Measurements from ENCODE around the gene CRYBG2. TPM values are rescaled to one million over a fixed set of nuclear protein-coding genes. Genes with fewer than 3 reads are reported as not detected.

The CRYBG2 gene, protein sequence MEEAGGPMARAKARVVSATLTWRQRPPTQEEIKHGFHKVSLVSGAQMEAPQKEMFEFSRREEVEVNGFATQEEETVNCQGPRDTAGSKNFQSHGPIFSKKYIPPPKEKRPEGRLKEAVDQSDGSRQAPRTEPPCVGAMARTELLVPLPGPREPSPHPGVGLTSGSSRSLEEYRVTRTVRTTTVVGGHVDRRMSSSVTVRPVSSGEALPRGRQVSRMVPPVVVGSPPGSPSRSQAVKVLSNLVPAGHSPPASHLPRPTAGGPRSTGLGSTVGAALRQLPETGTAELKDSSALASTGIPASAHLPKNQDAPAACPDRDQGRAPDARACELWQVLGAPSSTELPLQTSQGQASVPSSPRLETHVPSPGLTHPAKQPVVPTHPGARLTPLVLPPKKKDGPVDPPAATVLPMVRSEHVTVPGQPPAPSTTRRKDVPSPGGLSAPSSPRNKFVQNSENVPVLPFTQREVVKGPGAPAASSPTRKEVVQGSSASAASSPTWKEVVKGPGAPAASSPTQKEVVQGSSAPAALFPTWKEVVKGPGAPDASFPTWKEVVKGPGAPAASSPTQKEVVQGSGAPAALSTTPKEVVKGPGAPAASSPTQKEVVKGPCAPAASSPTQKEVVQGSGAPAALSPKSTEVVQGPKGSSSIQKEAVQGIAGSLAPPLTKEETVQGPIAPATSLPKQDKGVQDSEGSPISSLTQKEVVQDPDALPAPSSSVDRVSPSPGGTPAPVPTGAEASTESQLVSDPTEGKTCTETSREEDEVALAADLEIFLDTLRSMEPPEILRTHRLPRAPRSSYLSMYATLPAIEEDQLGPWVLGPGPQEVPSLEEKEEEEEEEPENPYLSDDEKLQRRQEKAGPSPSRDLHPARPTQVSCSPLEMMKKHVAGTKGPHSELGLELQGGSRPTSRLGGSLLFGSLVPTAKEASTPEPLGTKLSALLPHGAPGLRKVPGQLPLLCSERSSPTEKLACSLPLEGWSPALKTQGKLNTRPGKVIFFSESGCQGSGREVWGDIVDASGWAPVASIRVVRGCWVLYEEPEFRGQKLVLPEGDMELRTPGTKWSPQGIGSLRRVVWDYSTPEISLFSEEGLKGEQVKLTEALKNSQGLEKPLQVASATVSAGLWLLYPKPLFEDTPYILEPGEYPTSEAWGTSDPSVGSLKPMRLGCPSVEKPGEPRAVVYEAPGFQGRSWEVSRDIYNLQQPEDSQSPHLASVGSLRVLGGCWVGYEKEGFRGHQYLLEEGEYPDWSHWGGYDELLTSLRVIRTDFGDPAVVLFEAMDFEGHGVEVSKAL (N-terminal part only)
- total RNA-seq: 2.1 TPM
- long read RNA-seq, partial matches to known transcripts: 1 of 2 reads
- long read RNA-seq, other reads (novel, unspliced or antisense): 1 of 2 reads

DNA sequence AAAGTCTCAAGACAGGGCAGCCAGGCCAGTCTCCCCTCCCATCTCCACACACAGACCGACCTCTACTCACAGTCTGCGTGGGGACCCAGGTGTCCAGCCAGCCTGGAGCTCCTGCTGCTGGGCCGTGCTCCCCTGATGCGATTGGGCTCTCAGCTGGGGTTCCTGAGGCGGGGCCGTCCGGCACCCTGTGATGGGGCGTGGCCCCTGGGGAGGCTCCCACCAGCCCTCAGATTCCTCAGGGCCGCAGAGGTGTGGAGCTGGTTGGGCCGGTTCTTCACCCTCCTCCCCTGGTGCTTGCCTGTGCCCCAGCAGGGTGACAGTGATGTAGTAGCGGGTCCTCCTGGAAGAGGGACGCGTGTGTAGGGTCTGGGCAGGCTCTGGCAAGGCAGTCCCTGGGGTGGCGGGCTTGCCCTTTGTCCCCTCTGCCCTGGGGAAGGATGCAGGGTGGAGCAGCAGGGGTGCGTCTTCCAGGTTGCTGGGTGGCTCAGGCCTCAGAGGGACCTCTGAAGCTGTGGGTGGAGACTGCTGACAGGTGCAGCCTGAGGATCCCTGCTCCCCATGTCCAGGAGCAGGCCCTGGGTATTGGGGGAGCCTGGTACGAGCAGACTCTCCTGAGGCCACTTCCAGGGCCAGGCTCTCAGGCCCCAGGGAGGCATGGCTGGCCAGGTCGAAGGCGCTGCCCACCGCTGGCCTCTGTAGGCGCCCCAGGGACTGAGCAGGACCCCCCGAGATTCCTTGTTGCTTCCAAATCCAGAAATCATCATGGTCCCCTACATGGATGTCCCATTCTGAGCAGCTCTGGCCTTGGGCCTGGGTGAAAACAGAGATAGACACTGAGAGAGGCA is at the start of gene CRYBG2:
CRYBG2 (minus strand) TSS at position 155 of the 845 bp plus-strand sequence. CDS start 7,473 bp downstream, outside the sequence.
- no peak within 1 kb of the TSS for H3K27ac ChIP-seq

DNA sequence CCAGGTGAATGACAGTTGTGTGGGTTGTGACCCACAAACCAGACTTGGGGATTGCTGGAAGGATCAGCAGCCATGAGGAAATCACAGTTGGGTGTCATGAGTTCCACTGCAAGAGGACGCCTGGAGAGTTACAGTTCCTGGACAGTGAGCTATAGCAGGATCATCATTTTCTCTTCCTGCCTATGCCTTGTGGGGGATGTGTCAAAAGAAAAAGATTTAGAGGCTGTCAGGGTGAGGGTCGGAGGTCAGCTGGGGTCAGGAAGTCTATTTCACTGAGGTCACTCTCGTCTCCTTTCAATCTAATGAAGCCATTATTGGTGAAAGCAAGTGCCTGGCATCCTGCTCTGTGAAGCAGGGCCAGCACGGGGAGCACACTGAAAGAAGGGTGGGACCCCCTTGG is 49.7 kb upstream of the CRYBG2 start:
- no peak for ATAC-seq
- TF ChIP-seq, protein P1, sequence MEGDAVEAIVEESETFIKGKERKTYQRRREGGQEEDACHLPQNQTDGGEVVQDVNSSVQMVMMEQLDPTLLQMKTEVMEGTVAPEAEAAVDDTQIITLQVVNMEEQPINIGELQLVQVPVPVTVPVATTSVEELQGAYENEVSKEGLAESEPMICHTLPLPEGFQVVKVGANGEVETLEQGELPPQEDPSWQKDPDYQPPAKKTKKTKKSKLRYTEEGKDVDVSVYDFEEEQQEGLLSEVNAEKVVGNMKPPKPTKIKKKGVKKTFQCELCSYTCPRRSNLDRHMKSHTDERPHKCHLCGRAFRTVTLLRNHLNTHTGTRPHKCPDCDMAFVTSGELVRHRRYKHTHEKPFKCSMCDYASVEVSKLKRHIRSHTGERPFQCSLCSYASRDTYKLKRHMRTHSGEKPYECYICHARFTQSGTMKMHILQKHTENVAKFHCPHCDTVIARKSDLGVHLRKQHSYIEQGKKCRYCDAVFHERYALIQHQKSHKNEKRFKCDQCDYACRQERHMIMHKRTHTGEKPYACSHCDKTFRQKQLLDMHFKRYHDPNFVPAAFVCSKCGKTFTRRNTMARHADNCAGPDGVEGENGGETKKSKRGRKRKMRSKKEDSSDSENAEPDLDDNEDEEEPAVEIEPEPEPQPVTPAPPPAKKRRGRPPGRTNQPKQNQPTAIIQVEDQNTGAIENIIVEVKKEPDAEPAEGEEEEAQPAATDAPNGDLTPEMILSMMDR (IDR thresholded peaks at IDR 0.05): no peak
- DNase-seq: no peak
- Histone ChIP-seq H3K36me3 (no peaks in the 10 kb centered on the region), H3K4me1 (no peaks in the 10 kb centered on the region), H3K27ac (no peak overlapping the region), H3K27me3 (ENCODE audit: low read depth) (peaks cover 6% of the 10 kb centered on the region), H3K9me3 (no peaks in the 10 kb centered on the region), H3K4me3 (no peak overlapping the region)
- intact Hi-C loops (cut with DNase I): no loop called here

More for the DNA sequence above, at the start of gene CRYBG2:
- H3K4me1 ChIP-seq: no peaks in the 10 kb centered on the region
- peaks cover 19% of the 10 kb centered on the region for H3K27me3 ChIP-seq (ENCODE audit: low read depth)
- intact Hi-C loops (cut with DNase I): no loop called here
- no peaks in the 10 kb centered on the region for H3K36me3 ChIP-seq
- no peak within 1 kb of the TSS for H3K4me3 ChIP-seq
- TF ChIP-seq, protein P1 (IDR thresholded peaks at IDR 0.05): no peak
- DNase-seq (peak; percentile 79), ATAC-seq (peak; percentile 90 to 91)
- no peaks in the 10 kb centered on the region for H3K9me3 ChIP-seq

DNA sequence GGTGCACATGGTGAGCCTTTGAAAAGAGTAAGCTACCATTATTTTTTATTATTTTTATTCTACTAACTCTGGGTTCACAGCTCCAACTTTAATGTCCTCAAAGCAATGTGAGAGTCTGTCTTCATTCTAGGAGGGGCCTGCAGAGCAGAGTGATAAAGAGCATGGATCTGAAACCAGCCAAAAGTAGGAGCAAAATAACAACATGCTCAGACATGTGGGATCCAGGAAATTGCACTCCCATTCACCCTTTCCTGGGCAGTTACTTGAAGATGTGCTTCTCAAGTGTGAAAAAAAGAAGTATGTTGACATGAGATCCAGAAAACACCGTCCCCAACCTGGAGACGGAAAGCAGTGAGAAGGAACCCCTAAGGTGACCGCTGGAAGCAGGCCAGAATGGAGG is 48.0 kb upstream of the CRYBG2 start:
- Histone ChIP-seq H3K27ac (no peak overlapping the region), H3K4me3 (no peak overlapping the region), H3K4me1 (no peaks in the 10 kb centered on the region), H3K36me3 (no peaks in the 10 kb centered on the region), H3K9me3 (no peaks in the 10 kb centered on the region), H3K27me3 (ENCODE audit: low read depth) (peaks cover 6% of the 10 kb centered on the region)
- TF ChIP-seq, protein P1 (IDR thresholded peaks at IDR 0.05): no peak
- ATAC-seq (no peak), DNase-seq (no peak)
- intact Hi-C loops (cut with DNase I): no loop called here

DNA sequence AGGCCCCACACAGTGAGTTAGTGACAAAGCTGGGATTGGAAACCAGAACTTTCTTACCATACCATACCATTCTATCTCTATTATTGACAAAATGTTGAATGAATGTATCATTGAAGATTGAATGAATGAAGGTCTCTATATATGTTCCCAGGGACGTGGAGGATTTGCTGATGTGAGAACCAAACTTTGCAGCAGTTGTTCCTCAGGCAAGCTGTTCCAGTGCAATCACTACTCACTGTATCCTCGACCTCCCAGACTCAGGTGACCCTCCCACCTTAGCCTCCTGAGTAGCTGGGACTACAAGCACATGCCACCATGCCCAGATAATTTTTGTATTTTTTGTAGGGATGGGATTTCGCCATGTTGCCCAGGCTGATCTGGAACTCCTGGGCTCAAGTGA is 45.1 kb upstream of the CRYBG2 start:
- Histone ChIP-seq H3K27ac (no peak overlapping the region), H3K9me3 (no peaks in the 10 kb centered on the region), H3K27me3 (ENCODE audit: low read depth) (peaks cover 6% of the 10 kb centered on the region), H3K4me3 (no peak overlapping the region), H3K36me3 (no peaks in the 10 kb centered on the region), H3K4me1 (no peaks in the 10 kb centered on the region)
- TF ChIP-seq, protein P1 (IDR thresholded peaks at IDR 0.05): no peak
- DNase-seq (no peak), ATAC-seq (no peak)
- intact Hi-C loops (cut with DNase I): no loop called here
